HG02938 (cell line): ENCODE data around the gene PMIS2.

Source experiments
- ATAC-seq: cut with Tn5 transposase; IDR thresholded peaks from one replicate; pipeline ENCODE4 v1.9.1; 2021; ENCODE audit warnings: mild to moderate bottlenecking, moderate library complexity; ENCODE audit not compliant: unreplicated experiment

PMIS2 gene

DNA sequence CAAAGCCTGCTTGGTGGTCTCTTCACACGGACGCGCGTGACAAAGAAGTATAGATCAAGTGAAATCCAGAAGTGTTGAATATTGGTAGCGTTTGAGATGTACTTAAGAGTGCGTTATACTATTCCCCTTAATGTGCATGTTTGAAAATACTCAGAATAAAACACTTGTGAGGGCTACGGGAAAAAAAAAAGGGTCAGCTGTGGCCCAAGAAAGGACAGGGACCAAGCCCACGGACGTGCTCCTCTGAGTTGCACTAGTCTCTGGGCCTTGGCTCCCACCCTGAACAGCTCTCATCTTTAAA lies 42.2 kb downstream of the PMIS2 start:
- no peak for ATAC-seq

DNA sequence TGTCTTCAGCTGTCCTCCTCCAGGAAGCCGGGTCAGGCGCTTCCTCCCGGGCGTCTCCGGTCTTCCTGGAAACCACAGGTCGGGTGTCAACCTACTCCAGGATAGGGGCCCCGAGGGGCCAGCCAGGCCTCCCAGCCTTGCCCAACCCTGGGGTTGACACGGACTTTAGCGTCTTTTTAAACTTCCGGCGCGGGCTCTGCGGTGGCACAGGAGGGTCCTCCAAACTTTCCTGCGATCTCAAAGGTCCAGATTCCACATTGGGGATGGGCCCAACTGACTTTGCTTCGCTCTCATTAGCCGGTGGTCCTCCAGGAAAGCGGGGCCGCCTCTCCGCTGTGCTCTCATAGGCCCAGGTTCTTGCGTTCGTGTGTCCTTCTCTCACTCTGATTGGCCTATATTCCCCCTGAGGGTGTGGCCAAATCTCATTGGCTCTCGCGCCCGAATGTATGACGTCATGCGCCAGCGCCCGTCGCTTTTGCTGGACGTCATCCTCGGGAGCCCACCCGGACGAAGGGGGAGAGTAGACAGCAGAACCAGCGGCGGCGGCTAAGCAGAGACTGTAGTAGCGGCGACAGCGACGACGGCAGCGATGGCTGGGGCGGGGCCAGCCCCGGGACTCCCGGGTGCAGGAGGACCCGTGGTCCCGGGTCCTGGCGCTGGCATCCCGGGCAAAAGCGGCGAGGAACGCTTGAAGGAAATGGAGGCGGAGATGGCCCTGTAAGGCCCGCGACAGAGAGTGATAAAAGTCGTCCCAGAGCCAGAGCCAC lies 42.8 kb downstream of the PMIS2 start, which contains the start of gene RBM42:
Gene RBM42 (plus strand): TSS at position 472 of the 767 bp plus-strand sequence. CDS start 118 bp downstream, at position 590.
- ATAC-seq, result peak; percentile 95

DNA sequence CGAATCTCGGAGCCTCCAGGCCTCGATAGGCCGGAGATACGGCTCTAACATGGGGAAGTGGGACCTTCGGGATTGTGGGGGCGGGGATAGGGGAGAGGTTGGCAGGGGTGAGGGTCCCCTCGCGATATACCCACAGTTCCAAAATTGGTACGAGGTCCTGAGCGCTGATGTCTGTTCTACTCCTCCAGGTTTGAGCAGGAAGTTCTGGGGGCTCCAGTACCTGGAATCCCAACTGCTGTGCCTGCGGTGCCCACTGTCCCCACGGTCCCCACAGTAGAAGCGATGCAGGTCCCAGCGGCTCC lies 43.3 kb downstream of the PMIS2 start:
- ATAC-seq, result no peak

DNA sequence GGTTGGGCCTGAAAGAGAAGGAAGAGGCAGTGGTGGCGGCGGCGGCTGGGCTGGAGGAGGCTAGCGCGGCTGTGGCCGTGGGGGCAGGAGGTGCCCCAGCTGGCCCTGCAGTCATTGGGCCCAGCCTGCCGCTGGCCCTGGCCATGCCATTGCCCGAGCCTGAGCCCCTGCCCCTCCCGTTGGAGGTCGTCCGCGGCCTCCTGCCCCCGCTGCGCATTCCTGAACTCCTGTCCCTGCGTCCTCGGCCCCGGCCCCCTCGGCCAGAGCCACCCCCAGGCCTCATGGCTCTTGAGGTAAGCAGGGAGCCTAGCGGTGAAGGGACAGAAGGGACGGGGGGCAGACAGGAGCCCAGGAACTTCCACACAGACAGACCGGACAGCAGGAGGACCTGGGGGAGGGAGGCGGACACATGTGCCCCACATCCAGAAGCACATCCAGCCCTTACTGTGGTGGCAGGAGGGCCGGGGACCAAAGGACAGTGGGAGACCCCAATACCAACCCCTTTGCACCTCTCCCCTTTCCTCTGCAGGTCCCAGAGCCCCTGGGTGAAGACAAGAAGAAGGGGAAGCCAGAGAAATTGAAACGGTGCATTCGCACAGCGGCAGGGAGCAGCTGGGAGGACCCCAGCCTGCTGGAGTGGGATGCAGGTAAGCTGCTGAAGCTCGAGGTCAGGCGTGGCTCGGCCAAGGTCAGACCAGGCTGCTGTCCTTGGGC lies 47.9 kb downstream of the PMIS2 start:
- no peak for ATAC-seq

DNA sequence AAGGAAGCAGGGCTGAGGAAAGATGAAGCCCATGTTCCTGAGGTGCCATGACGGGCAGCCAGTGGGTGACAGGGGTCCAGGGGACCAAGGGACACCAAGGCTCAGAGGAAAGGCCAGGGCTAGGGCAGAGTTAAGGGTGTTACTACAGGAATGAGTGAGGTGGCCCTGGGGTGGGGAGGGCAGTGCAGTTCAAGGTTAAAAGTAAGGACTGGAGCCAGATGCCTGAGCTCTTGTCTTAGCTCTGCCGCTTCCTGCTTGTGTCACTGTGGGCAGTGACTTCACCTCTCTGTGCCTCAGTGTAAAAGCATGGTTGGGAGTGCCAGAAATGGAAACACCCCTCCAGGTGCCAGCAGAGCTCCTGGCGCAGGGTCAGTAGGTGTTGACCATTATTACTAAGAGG lies 50.7 kb downstream of the PMIS2 start:
- no peak for ATAC-seq
